ENCODE measurements around the gene IFIT2.

Gene IFIT2

GRCh38 chr10:89351780-89352597 lies 50.1 kb downstream of the IFIT2 start:
- TF ChIP-seq CTCF (IDR thresholded peaks at IDR 0.05; ENCODE audit: low read depth, low read length) (no peak), EZH2phosphoT487 (IDR thresholded peaks at IDR 0.05; ENCODE audit: low read depth) (no peak)
- no peaks in the 10 kb centered on the region for H3K9me3 ChIP-seq (ENCODE audit: insufficient read depth, low read length)
- H3K4me3 ChIP-seq (ENCODE audit: low read length): peak overlapping the region; percentile 52; the same call in 1 of the 2 replicates
- no peak overlapping the region for H3K9ac ChIP-seq (ENCODE audit: low read length)
- no peaks in the 10 kb centered on the region for H3K36me3 ChIP-seq (replicated peaks; ENCODE audit: low read depth, low read length)
- no peaks in the 10 kb centered on the region for H3K27me3 ChIP-seq (ENCODE audit: low read depth, low read length)
- H3K27ac ChIP-seq (ENCODE audit: low read length): peak overlapping the region; percentile 38; the same call in 1 of the 2 replicates
- peaks cover 28% of the 10 kb centered on the region for H3K4me1 ChIP-seq (ENCODE audit: low read length)
- H3K79me2 ChIP-seq (ENCODE audit: low read length): no peaks in the 10 kb centered on the region
- no peak overlapping the region for H2AFZ ChIP-seq (ENCODE audit: low read depth, low read length)
- H3K4me2 ChIP-seq (ENCODE audit: low read length): peak overlapping the region; percentile 77
- no peaks in the 10 kb centered on the region for H4K20me1 ChIP-seq (ENCODE audit: insufficient read depth, low read length)

- TF ChIP-seq EZH2phosphoT487 (IDR thresholded peaks at IDR 0.05; ENCODE audit: low read depth): no peak
- TF ChIP-seq CTCF (IDR thresholded peaks at IDR 0.05; ENCODE audit: low read depth, low read length): no peak
- H3K27ac ChIP-seq (ENCODE audit: low read length): no peak overlapping the region
- no peaks in the 10 kb centered on the region for H3K36me3 ChIP-seq (replicated peaks; ENCODE audit: low read depth, low read length)
- no peaks in the 10 kb centered on the region for H3K27me3 ChIP-seq (ENCODE audit: low read depth, low read length)
- H4K20me1 ChIP-seq (ENCODE audit: insufficient read depth, low read length): no peaks in the 10 kb centered on the region
- peaks cover 28% of the 10 kb centered on the region for H3K4me1 ChIP-seq (ENCODE audit: low read length)
- no peak overlapping the region for H2AFZ ChIP-seq (ENCODE audit: low read depth, low read length)
- no peak overlapping the region for H3K9ac ChIP-seq (ENCODE audit: low read length)
- no peak overlapping the region for H3K4me2 ChIP-seq (ENCODE audit: low read length)
- no peaks in the 10 kb centered on the region for H3K79me2 ChIP-seq (ENCODE audit: low read length)
- no peaks in the 10 kb centered on the region for H3K9me3 ChIP-seq (ENCODE audit: insufficient read depth, low read length)
- H3K4me3 ChIP-seq (ENCODE audit: low read length): no peak overlapping the region
Observed at GRCh38 chr10:89352802-89353201, 51.0 kb downstream of the IFIT2 start.

GRCh38 chr10:89355394-89355931 lies 53.6 kb downstream of the IFIT2 start:
- no peak overlapping the region for H3K4me2 ChIP-seq (ENCODE audit: low read length)
- H3K4me1 ChIP-seq (ENCODE audit: low read length): peaks cover 20% of the 10 kb centered on the region
- no peak overlapping the region for H2AFZ ChIP-seq (ENCODE audit: low read depth, low read length)
- H3K4me3 ChIP-seq (ENCODE audit: low read length): no peak overlapping the region
- no peak overlapping the region for H3K9ac ChIP-seq (ENCODE audit: low read length)
- no peak overlapping the region for H3K27ac ChIP-seq (ENCODE audit: low read length)
- no peaks in the 10 kb centered on the region for H3K79me2 ChIP-seq (ENCODE audit: low read length)
- TF ChIP-seq CTCF (IDR thresholded peaks at IDR 0.05; ENCODE audit: low read depth, low read length): no peak
- TF ChIP-seq EZH2phosphoT487 (IDR thresholded peaks at IDR 0.05; ENCODE audit: low read depth): no peak
- no peaks in the 10 kb centered on the region for H3K27me3 ChIP-seq (ENCODE audit: low read depth, low read length)
- no peaks in the 10 kb centered on the region for H3K36me3 ChIP-seq (replicated peaks; ENCODE audit: low read depth, low read length)
- H3K9me3 ChIP-seq (ENCODE audit: insufficient read depth, low read length): no peaks in the 10 kb centered on the region
- no peaks in the 10 kb centered on the region for H4K20me1 ChIP-seq (ENCODE audit: insufficient read depth, low read length)

- Histone ChIP-seq H2AFZ (ENCODE audit: low read depth, low read length) (no peak overlapping the region), H3K27me3 (ENCODE audit: low read depth, low read length) (no peaks in the 10 kb centered on the region), H3K9ac (ENCODE audit: low read length) (no peak overlapping the region), H4K20me1 (ENCODE audit: insufficient read depth, low read length) (no peaks in the 10 kb centered on the region), H3K36me3 (replicated peaks; ENCODE audit: low read depth, low read length) (no peaks in the 10 kb centered on the region), H3K9me3 (ENCODE audit: insufficient read depth, low read length) (no peaks in the 10 kb centered on the region), H3K79me2 (ENCODE audit: low read length) (no peaks in the 10 kb centered on the region), H3K4me2 (ENCODE audit: low read length) (no peak overlapping the region), H3K4me1 (ENCODE audit: low read length) (peaks cover 3% of the 10 kb centered on the region), H3K27ac (ENCODE audit: low read length) (no peak overlapping the region), H3K4me3 (ENCODE audit: low read length) (no peak overlapping the region)
- TF ChIP-seq CTCF (IDR thresholded peaks at IDR 0.05; ENCODE audit: low read depth, low read length): no peak
- TF ChIP-seq EZH2phosphoT487 (IDR thresholded peaks at IDR 0.05; ENCODE audit: low read depth): no peak
Observed at GRCh38 chr10:89357096-89357495, 55.2 kb downstream of the IFIT2 start.

Measured in OCI-LY3 (cell line).